Vagina (tissue), 2 donors: ENCODE data around the gene CCDC198.

Source experiments
- POLR2AphosphoS5 ChIP-seq, 2 donors: sonication (generic); formaldehyde crosslinking; IDR thresholded peaks; one replicate each; pipeline ENCODE4 v1.9.0; 2017; ENCODE audit warnings: antibody characterized with exemption in 2 of 2, mild to moderate bottlenecking in 2 of 2, low read depth in 1 of 2; ENCODE audit not compliant: insufficient read depth in 1 of 2
- TF ChIP-seq, protein P1 (sequence below), 3 experiments: fragments of 450-650 bp in 2 of 3; fragments of 200-600 bp in 1 of 3; sonication (generic) in 1 of 3; IDR thresholded peaks; one replicate each; pipeline ENCODE4 v1.5.1; 2017 to 2019; ENCODE audit warnings: antibody characterized with exemption in 3 of 3, mild to moderate bottlenecking in 2 of 3, moderate library complexity in 2 of 3

DNA sequence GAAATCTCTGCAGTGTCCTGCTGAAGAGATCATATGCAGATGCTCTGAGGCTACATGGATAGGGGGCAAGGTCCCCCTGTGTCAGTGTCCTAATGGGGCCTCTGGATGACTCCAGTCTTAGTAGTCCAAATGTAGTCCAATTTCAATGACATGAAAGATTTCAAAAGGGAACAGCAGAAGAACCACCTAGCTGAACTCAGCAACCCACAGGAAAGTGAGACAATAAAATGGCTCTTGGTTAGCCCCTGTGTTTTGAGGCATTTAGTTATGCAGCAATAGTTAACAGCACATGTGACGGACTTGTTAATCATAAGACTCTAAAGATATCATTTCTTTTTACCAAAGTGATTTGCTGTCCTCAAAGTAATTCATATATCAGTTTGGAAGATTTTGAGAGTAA lies 22.7 kb downstream of the CCDC198 start:
- no peak for TF ChIP-seq POLR2AphosphoS5 (IDR thresholded peaks at IDR 0.05; ENCODE audit: insufficient read depth in 1 of 2, low read depth in 1 of 2)
- TF ChIP-seq, protein P1, sequence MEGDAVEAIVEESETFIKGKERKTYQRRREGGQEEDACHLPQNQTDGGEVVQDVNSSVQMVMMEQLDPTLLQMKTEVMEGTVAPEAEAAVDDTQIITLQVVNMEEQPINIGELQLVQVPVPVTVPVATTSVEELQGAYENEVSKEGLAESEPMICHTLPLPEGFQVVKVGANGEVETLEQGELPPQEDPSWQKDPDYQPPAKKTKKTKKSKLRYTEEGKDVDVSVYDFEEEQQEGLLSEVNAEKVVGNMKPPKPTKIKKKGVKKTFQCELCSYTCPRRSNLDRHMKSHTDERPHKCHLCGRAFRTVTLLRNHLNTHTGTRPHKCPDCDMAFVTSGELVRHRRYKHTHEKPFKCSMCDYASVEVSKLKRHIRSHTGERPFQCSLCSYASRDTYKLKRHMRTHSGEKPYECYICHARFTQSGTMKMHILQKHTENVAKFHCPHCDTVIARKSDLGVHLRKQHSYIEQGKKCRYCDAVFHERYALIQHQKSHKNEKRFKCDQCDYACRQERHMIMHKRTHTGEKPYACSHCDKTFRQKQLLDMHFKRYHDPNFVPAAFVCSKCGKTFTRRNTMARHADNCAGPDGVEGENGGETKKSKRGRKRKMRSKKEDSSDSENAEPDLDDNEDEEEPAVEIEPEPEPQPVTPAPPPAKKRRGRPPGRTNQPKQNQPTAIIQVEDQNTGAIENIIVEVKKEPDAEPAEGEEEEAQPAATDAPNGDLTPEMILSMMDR (IDR thresholded peaks at IDR 0.05): no peak
